Measurements from ENCODE around the gene AK8.

AK8 gene

DNA sequence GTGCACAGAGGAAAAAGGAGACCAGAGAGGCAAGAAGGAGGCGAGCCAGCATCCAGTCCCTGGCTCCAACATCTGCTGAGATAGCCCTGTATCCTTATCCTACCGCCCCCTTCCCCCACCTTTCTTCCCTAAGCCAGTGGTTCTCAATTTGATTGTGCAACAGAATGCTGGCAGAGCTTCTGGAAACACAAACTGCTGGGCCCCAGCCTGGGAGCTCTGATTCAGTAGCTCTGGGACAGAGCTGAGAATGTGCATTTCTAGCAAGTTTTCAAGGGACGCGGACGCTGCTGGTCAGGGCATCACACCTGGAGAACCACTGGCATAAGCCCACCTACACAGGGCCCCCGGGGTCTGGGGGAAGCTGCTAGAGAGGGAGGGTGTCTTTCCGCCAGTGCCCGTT lies 21.1 kb downstream of the AK8 start:
- H3K36me3 Mint-ChIP-seq, result no peaks in the 10 kb centered on the region
- no peak for DNase-seq (ENCODE audit: low spot score in 2 of 2)
- H3K9me3 Mint-ChIP-seq, result no peaks in the 10 kb centered on the region
- no peak overlapping the region for H3K27ac Mint-ChIP-seq
- H3K4me3 Mint-ChIP-seq, result no peak overlapping the region
- H3K4me1 Mint-ChIP-seq, result peaks cover 7% of the 10 kb centered on the region
- ATAC-seq, result no peak

DNA sequence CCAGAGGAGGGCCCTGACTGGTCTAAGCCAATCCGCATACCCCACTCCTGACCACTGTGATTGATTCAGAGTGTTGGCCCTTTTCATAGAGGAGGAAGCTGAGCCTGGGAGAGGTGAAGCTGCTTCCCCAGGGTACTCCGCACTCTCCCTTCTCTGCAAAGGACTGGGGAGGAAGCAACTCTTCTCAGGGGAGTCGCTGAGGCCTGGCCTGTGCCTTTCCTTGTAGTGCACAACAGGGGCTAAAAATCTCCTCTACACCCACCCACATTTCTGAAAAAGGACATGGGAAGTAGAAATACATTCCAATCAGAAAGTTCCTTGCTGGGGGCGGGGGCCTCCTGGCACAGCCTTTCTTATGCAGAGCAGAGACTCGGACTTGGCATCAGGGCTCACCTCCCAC lies 22.2 kb downstream of the AK8 start:
- no peaks in the 10 kb centered on the region for H3K9me3 Mint-ChIP-seq
- ATAC-seq (no peak), DNase-seq (ENCODE audit: low spot score in 2 of 2) (no peak)
- H3K27ac Mint-ChIP-seq, result no peak overlapping the region
- H3K4me3 Mint-ChIP-seq, result no peak overlapping the region
- no peaks in the 10 kb centered on the region for H3K36me3 Mint-ChIP-seq
- H3K4me1 Mint-ChIP-seq, result peaks cover 7% of the 10 kb centered on the region

DNA sequence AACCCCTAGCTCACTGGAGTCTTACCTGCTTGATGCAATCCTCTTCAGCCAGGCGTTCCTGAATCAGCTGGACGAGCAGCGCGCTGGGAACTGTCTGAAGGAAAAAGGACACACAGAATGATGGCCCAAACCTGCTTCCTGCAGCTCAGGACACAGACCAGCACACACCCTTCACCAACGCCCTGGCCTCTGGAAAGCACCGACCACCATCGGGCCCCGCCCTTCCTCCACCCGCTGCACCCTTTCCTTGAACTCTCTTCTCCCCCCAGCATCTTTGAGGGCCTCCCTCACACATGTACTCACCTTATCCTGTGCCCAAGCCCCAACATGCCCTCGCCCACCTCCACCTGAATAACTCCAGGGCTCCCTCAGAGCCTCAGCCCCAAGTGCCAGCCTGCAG lies 23.3 kb downstream of the AK8 start:
- ATAC-seq, result no peak

DNA sequence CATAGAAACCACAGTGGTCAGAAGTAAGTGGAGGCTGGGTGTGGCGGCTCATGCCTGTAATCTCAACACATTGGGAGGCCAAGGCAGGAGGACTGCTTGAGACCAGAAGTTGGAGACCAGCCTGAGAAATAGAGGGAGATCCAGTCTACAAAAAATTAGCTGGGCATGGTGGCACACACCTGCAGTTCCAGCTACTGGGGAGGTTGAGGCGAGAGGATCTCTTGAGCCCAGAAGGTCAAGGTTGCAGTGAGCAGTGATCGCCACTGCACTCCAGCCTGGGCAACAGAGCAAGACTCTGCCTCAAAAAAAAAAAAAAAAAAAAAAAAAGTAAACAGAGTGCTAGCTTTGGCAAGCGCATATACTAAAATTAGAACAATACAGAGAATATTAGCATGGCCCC lies 24.6 kb downstream of the AK8 start:
- no peaks in the 10 kb centered on the region for H3K36me3 Mint-ChIP-seq
- no peak overlapping the region for H3K4me3 Mint-ChIP-seq
- ATAC-seq (no peak), DNase-seq (ENCODE audit: low spot score in 2 of 2) (no peak)
- no peak overlapping the region for H3K27ac Mint-ChIP-seq
- no peaks in the 10 kb centered on the region for H3K9me3 Mint-ChIP-seq
- peaks cover 7% of the 10 kb centered on the region for H3K4me1 Mint-ChIP-seq

More for the DNA sequence above, 23.3 kb downstream of the AK8 start:
- no peak for DNase-seq (ENCODE audit: low spot score in 2 of 2)
- H3K36me3 Mint-ChIP-seq, result no peaks in the 10 kb centered on the region
- no peaks in the 10 kb centered on the region for H3K9me3 Mint-ChIP-seq
- peaks cover 7% of the 10 kb centered on the region for H3K4me1 Mint-ChIP-seq
- H3K4me3 Mint-ChIP-seq, result no peak overlapping the region
- H3K27ac Mint-ChIP-seq, result peak overlapping the region; percentile 62

DNA sequence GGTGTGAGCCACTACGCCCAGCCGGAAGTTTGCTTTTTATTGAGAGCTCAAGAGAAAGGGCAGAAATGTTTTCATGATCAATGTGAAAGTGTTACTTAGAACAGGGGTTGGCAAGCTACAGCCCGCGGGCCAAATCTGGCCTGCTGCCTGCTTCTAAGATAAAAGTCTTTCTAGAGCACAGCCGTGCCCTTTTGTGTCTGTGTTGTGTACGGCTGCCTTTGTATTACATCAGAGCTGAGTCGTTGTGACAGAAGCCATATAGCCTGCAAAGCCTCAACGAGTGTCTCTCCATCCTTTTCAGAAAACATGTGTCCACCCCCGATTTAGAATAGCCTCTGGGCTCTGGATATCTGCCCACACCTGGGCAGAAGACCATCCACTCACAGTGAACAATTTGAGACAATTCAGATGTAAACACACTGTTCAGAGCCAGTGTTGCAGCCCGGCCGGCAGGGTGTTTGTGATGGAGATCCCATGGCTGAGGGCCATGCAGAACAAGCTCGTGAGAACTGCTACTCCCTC lies 28.8 kb downstream of the AK8 start:
- no peak overlapping the region for H3K27ac Mint-ChIP-seq
- no peaks in the 10 kb centered on the region for H3K4me1 Mint-ChIP-seq
- H3K9me3 Mint-ChIP-seq, result no peaks in the 10 kb centered on the region
- DNase-seq (ENCODE audit: low spot score in 2 of 2) (no peak), ATAC-seq (no peak)
- no peak overlapping the region for H3K4me3 Mint-ChIP-seq
- H3K36me3 Mint-ChIP-seq, result no peaks in the 10 kb centered on the region

DNA sequence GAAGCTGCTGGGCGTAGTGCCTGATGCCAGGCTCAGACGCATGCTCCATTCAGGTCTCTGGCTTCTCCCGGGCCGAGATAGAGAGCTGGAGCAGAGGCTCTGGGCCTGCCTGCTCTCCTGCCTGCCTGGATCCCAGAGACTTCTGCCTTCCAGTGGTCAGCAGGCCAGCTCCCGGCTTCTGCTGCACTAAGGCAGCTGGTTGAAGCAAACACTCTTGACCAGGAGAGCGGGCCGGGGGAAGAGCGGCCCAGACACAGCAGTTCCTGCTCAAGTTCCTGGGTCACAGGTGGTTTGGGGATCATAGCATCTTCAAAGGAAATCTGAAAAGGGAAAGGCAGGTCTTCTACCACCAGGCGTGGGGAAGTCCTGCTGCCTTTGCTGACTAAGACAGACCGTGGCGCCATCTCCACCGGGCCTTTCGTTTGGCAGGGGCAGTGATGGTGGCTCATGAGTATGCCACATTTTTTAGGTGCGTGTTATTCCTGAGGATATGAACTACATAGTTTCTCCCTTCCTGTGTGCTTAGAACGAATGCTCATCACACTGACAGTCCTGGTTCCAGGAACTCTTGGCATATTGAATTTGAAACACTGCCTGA lies 31.1 kb downstream of the AK8 start:
- DNase-seq (ENCODE audit: low spot score in 2 of 2) (no peak), ATAC-seq (no peak)
- no peak overlapping the region for H3K27ac Mint-ChIP-seq
- no peak overlapping the region for H3K4me3 Mint-ChIP-seq
- no peaks in the 10 kb centered on the region for H3K4me1 Mint-ChIP-seq
- H3K36me3 Mint-ChIP-seq, result no peaks in the 10 kb centered on the region
- no peaks in the 10 kb centered on the region for H3K9me3 Mint-ChIP-seq

DNA sequence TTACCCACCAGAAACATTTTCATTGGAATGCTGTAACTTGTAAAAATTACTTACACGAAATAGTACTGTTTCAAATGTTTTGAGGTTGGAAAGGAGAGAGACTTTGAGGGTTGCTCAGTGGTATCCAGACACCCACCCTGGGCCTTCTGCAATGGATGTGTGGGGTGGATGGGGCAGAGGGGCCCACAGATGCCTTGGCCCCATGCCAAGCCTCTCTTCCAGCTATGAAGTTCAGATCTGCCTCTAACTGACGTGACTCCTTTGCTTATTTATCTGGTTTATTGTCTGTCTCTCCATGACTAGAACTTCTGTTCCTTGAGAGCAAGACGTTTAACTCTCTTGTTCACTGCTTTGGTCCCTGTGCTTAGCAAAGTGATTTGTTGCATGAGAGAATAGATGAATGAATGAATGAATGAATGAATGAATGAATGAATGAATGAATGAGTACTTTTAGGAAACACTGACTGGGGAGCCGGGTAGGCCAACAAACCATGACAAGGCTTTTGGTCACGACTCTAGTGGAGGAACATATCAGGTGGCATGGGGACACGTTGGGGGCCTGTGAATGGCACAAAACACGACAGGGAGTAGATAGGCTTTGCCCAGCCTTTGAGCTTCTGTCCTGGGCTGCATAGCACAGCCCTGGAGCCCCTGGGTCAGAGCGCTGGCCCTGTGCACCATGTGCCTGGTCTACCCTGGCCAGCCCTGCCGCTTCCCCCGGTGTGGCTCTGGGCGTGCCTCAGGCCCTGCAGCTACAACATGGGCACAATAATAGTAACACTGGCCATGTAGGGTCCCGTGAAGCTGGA lies 31.8 kb downstream of the AK8 start:
- Mint-ChIP-seq H3K4me3 (no peak overlapping the region), H3K27ac (no peak overlapping the region), H3K36me3 (no peaks in the 10 kb centered on the region), H3K9me3 (no peaks in the 10 kb centered on the region), H3K4me1 (no peaks in the 10 kb centered on the region)
- ATAC-seq, result no peak
- DNase-seq (ENCODE audit: low spot score in 2 of 2), result no peak

DNA sequence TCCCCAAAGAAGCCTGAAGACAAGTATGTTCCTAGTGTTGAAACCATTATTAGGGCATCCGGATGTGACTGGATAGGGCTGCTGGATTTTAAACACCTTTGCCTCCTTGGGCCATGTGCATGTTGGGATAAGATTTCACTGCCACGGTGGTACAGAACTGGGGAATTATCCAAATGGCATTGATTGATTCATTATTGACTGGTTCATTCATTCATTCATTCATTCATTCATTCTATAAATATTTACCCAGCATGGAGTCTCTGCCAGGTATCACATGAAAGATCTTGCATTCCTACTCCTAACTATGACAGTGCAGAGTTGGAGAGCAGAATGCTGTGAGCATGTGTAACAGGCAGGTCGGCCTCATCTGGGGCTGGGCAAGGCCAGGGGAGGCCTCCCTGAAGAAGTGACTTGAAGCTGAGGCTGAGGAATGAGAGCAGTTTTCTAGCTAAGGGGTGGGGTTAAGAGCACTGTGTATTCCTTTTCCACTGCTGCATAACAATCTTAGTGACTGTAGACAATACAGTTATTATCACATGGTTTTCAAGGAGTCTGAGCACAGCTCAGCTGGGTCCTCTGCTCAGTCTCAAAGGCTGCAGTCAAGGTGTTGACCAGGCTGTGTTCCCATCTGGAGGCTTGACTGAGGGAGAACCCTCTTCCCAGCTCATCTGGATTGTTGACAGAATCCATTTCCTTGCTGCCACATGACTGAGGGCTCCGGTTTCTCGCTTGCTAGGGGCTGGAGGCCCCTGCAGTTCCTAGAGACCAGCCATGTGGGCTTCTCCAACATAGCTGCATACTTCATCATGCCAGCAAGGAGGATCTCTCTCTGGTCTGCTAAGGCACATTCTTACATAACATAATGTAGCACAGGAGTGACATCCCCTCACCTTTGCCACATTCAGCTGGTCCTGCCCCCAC lies 35.7 kb downstream of the AK8 start:
- no peaks in the 10 kb centered on the region for H3K36me3 Mint-ChIP-seq
- ATAC-seq (no peak), DNase-seq (ENCODE audit: low spot score in 2 of 2) (no peak)
- no peaks in the 10 kb centered on the region for H3K4me1 Mint-ChIP-seq
- no peak overlapping the region for H3K4me3 Mint-ChIP-seq
- H3K27ac Mint-ChIP-seq, result no peak overlapping the region
- no peaks in the 10 kb centered on the region for H3K9me3 Mint-ChIP-seq

DNA sequence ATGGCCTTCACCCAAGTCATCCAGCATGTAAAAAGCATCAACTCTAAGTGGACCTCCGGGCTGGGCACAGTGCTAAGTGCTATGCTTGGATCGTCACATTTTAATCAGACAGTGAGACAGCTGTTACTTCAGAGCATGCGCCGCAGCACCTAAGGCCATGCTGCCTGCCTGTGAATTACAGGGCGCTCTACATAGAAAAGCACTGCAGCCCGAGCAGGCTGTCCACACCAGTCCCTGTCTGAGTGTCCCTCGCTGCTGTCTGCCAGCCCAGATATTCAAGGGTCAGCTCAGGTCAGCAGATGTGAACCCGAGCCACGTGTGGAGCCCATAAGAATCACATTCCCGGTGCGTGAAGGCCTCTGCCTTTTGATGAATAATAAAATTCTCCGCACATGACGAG lies 37.1 kb downstream of the AK8 start:
- no peak overlapping the region for H3K27ac Mint-ChIP-seq
- H3K4me1 Mint-ChIP-seq, result no peaks in the 10 kb centered on the region
- H3K9me3 Mint-ChIP-seq, result no peaks in the 10 kb centered on the region
- H3K4me3 Mint-ChIP-seq, result no peak overlapping the region
- ATAC-seq (no peak), DNase-seq (ENCODE audit: low spot score in 2 of 2) (no peak)
- H3K36me3 Mint-ChIP-seq, result no peaks in the 10 kb centered on the region

DNA sequence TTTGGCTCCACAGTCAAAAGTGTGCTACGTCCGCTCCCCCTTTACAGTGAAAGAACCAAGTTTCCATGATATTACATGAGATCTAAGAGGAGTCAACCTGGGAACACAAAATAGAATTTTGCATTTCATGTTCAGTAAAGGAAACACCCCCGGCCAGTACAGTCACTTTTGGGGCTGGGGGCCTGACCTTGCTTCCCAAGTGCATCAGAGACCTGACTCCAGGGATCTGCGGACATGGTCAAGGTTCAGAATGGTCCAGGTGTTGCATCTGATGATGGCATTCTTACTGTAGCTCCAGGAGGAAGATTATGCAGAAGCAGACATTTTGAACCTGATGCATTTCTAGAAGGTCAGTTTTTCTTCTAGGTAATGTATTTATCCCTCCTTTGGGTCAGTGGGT lies 39.8 kb downstream of the AK8 start:
- Mint-ChIP-seq H3K4me3 (no peak overlapping the region), H3K36me3 (no peaks in the 10 kb centered on the region), H3K9me3 (no peaks in the 10 kb centered on the region), H3K4me1 (no peaks in the 10 kb centered on the region), H3K27ac (no peak overlapping the region)
- no peak for DNase-seq (ENCODE audit: low spot score in 2 of 2)
- ATAC-seq, result no peak

DNA sequence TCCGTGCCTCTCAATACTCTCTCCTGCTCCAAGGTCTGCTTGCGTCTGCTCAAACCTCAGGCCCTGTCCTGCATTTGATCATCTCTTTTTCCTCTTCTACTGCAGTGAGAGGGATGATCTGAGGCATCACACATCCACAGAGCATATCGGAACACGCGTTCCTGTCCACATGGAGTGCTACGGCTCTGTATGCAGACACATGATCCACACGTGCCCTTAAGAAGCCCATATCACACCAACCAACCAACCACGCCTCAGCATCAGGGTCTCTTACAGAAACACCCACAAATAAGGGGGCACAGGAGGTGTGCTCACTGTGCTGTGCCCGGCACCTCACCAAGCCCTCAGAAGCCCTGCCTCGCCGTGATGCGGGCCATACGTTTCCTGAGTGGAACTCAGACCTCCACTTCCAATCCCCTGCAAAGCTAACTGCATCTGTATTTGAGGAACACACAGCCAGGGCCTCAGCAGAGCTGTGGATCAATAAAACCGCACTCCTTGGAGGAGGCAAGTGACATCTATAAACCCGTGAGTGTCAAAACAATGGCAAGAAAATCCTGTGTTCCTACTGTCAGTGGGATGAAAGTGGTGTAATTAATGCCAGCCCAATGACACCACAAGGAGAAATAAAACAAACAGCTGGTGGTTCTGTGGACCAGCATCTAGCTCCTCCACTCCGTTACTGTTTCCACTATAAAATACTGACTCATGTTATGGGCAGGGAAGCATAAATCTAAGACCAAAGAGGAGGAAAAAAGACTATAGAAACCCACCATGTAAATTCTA lies 40.4 kb downstream of the AK8 start:
- Mint-ChIP-seq H3K9me3 (no peaks in the 10 kb centered on the region), H3K4me1 (no peaks in the 10 kb centered on the region), H3K27ac (no peak overlapping the region), H3K4me3 (no peak overlapping the region), H3K36me3 (no peaks in the 10 kb centered on the region)
- no peak for ATAC-seq
- DNase-seq (ENCODE audit: low spot score in 2 of 2), result no peak

DNA sequence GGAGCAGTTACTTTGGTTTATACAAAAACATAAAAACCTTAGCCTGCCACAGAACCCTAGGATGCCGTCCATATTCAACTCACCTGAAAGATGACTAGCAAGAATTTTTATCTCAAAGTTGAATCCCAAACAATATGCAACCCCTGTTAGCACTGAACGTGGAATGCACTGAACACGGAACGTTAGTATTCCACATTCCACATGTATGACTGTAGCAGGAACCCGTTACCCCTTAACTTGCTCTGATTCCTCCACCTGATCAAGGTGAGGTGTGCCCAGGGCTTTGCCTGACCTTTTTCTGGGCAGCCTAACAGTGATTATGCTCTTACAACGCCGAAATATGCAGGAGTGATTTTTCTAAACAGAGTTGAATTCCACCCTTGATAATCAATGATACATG lies 43.7 kb downstream of the AK8 start:
- ATAC-seq (no peak), DNase-seq (ENCODE audit: low spot score in 2 of 2) (no peak)
- no peaks in the 10 kb centered on the region for H3K4me1 Mint-ChIP-seq
- no peaks in the 10 kb centered on the region for H3K36me3 Mint-ChIP-seq
- no peaks in the 10 kb centered on the region for H3K9me3 Mint-ChIP-seq
- H3K4me3 Mint-ChIP-seq, result no peak overlapping the region
- H3K27ac Mint-ChIP-seq, result no peak overlapping the region

DNA sequence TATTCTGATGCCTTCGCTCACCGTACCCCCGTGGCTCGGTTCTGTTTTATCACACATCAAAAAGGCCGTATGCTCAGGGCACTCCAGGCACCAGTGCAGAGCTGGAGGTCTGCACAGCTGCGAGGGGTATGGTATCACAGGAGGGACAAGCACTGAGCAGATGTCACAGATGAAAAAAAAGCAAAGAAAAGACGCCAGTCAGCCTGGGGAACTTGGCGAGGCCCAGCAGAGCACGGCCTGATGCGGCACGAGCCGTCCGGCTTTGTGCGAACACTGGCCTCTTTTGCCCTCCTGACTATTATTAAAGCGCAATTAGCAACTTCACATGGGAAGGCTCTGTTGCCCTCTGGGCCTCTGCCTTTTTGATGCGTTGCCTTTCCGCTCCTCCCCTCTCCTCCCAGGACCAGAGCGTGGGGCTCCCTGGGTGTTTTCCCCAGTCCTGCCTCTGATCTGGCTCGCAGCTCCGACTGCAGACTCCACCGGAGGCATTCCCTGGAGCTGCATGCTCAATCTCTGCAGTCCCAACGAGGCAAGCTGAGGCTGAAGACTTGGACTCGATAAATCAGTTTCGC lies 44.4 kb downstream of the AK8 start:
- Mint-ChIP-seq H3K4me3 (no peak overlapping the region), H3K9me3 (no peaks in the 10 kb centered on the region), H3K4me1 (no peaks in the 10 kb centered on the region), H3K36me3 (no peaks in the 10 kb centered on the region), H3K27ac (no peak overlapping the region)
- no peak for ATAC-seq
- no peak for DNase-seq (ENCODE audit: low spot score in 2 of 2)

DNA sequence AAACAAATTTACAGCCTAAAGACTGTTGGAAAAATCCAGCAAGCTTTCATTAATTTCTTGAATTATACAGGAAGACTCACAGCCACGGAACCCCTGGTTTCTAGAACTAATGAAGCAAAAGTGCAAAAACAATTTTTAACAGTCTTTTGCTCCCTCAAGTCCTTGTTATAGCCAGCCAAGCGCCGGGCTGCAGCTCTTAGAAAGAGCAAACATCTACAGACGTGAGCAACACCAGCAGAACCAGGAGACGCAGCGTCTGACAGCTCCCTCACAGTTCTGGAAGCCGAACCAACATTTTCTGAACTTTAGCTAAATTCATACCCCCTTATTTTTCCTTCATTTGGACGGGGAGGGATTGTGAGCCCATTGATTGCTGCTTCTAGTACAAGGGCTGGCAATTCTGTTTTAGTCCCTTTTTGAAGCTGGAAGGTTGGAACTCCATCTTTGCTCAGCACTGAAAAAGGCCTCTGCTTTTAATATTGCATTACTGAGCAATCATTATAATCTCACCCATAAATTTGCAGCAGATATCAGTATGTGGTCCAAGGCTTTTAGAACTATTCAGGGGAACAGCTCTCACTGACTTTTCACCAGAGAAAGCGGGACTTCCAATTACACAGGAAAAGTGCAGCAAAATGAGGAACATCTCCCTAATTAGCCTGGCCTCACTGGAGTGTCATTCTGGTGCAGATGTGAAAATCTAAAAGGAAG lies 45.8 kb downstream of the AK8 start:
- Mint-ChIP-seq H3K36me3 (no peaks in the 10 kb centered on the region), H3K4me3 (no peak overlapping the region), H3K4me1 (no peaks in the 10 kb centered on the region), H3K9me3 (no peaks in the 10 kb centered on the region), H3K27ac (no peak overlapping the region)
- ATAC-seq (no peak), DNase-seq (ENCODE audit: low spot score in 2 of 2) (no peak)

Data from stimulated activated effector memory CD8-positive, alpha-beta T cell treated with anti-CD3 and anti-CD28 coated beads, Interleukin-12 subunit alpha, Interleukin-12 subunit beta, amount 100 ng/mL, for 72 hours (primary cell).